ENCODE data around the gene PKHD1. TPM values are rescaled to one million over a fixed set of nuclear protein-coding genes. Genes with fewer than 3 reads are reported as not detected.

The PKHD1 gene
- total RNA-seq, 1 donor from 2014 or later: 0.32 TPM

DNA sequence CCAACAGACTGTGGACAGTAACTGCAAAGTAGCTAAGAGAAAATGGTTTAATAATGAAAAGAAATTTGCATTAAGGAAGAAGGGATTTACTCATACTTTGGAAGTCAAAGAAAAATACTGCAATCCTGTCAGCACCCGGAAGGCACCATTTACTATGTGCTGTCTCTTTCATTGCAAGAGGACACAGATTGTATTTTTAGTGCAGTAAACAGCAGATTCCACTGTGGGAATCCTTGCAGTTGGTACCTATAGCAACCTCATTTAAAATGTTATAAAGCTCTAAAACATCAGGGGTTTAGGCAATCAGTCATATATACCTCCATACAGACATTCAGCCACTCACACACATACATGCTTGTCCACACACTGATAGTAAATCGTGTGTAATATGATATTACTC lies 346.8 kb downstream of the PKHD1 start:
- Histone ChIP-seq H3K27me3 (no peaks in the 10 kb centered on the region), H3K9me3 (no peaks in the 10 kb centered on the region), H3K36me3 (no peaks in the 10 kb centered on the region), H3K4me3 (no peak overlapping the region), H3K4me1 (no peaks in the 10 kb centered on the region), H3K27ac (no peak overlapping the region)
- ATAC-seq (no peak), DNase-seq (no peak)
- TF ChIP-seq CTCF (IDR thresholded peaks at IDR 0.05): no peak
- intact Hi-C loops (cut with DNase I): no loop called here

- no peak overlapping the region for H3K27ac ChIP-seq
- no peaks in the 10 kb centered on the region for H3K27me3 ChIP-seq
- DNase-seq (no peak), ATAC-seq (no peak)
- no peaks in the 10 kb centered on the region for H3K9me3 ChIP-seq
- H3K4me1 ChIP-seq: no peaks in the 10 kb centered on the region
- H3K4me3 ChIP-seq: no peak overlapping the region
- no peak for TF ChIP-seq CTCF (IDR thresholded peaks at IDR 0.05)
- intact Hi-C loops (cut with DNase I): no loop called here
- H3K36me3 ChIP-seq: no peaks in the 10 kb centered on the region
These were observed 348.8 kb downstream of the PKHD1 start for GRCh38 chr6:51738614-51739013.

DNA sequence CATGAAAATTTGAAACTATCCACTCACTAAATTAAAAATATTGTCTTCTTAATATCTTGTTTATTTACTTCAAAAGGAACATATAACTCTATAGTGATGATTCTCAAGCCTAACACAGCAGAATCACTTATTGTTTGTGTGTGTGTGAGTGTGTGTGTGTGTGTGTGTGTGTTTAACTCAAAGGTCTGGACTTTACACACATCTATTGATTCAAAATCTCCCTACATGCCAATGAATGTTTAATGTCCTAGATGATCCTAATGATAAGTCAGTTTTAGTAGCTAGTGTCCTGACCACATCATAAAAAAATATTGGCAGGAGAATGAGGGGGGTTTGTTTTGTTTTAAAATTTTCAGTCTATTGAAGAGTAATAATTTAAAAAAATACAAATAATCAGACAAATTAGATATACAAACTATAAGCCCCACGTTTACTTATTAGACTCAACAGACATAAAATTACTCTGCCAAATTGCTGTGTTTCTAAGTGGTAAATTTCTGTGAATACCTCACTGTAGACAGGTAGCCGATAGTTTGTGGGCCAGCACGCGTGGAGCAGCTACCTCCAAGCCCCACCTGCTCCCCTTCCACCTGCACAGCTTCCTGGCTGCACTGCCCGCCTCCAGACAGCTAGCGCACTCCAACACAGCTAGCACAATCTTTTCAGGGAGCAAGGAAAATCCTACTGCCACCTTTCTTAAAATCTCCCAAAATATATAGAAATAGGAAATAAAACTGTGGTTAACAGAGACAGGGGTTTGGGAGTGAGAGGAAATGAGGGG lies 349.6 kb downstream of the PKHD1 start:
- Histone ChIP-seq H3K4me1 (no peaks in the 10 kb centered on the region), H3K4me3 (no peak overlapping the region), H3K36me3 (no peaks in the 10 kb centered on the region), H3K27ac (no peak overlapping the region), H3K27me3 (no peaks in the 10 kb centered on the region), H3K9me3 (no peaks in the 10 kb centered on the region)
- TF ChIP-seq CTCF (IDR thresholded peaks at IDR 0.05): no peak
- intact Hi-C loops (cut with DNase I): no loop called here
- no peak for ATAC-seq
- no peak for DNase-seq

GRCh38 chr6:51725155-51725554 lies 362.3 kb downstream of the PKHD1 start:
- no peaks in the 10 kb centered on the region for H3K4me1 ChIP-seq
- DNase-seq (no peak), ATAC-seq (no peak)
- H3K4me3 ChIP-seq: no peak overlapping the region
- intact Hi-C loops (cut with DNase I): no loop called here
- no peak overlapping the region for H3K27ac ChIP-seq
- no peaks in the 10 kb centered on the region for H3K36me3 ChIP-seq
- no peaks in the 10 kb centered on the region for H3K9me3 ChIP-seq
- H3K27me3 ChIP-seq: no peaks in the 10 kb centered on the region
- no peak for TF ChIP-seq CTCF (IDR thresholded peaks at IDR 0.05)

- H3K27ac ChIP-seq: no peak overlapping the region
- DNase-seq: no peak
- no peak overlapping the region for H3K4me3 ChIP-seq
- TF ChIP-seq CTCF (IDR thresholded peaks at IDR 0.05): no peak
- no peaks in the 10 kb centered on the region for H3K27me3 ChIP-seq
- no peaks in the 10 kb centered on the region for H3K4me1 ChIP-seq
- H3K36me3 ChIP-seq: no peaks in the 10 kb centered on the region
- ATAC-seq: no peak
- intact Hi-C loops (cut with DNase I): no loop called here
- no peaks in the 10 kb centered on the region for H3K9me3 ChIP-seq
These were observed 367.1 kb downstream of the PKHD1 start for GRCh38 chr6:51720327-51720726.

GRCh38 chr6:51719297-51719696 lies 368.1 kb downstream of the PKHD1 start:
- no peaks in the 10 kb centered on the region for H3K9me3 ChIP-seq
- DNase-seq (no peak), ATAC-seq (no peak)
- no peaks in the 10 kb centered on the region for H3K4me1 ChIP-seq
- no peak for TF ChIP-seq CTCF (IDR thresholded peaks at IDR 0.05)
- H3K36me3 ChIP-seq: no peaks in the 10 kb centered on the region
- H3K4me3 ChIP-seq: no peak overlapping the region
- H3K27me3 ChIP-seq: no peaks in the 10 kb centered on the region
- H3K27ac ChIP-seq: no peak overlapping the region
- intact Hi-C loops (cut with DNase I): no loop called here
